GM15510 (cell line): ENCODE data around the gene SMDT1.

ENCODE experiments used
- POLR2A ChIP-seq: IDR thresholded peaks from 3 replicates; pipeline ENCODE4 v1.6.1; 2011; ENCODE audit warnings: borderline replicate concordance; ENCODE audit not compliant: insufficient read length; ENCODE audit errors: extremely low read depth

Gene SMDT1, protein sequence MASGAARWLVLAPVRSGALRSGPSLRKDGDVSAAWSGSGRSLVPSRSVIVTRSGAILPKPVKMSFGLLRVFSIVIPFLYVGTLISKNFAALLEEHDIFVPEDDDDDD

DNA sequence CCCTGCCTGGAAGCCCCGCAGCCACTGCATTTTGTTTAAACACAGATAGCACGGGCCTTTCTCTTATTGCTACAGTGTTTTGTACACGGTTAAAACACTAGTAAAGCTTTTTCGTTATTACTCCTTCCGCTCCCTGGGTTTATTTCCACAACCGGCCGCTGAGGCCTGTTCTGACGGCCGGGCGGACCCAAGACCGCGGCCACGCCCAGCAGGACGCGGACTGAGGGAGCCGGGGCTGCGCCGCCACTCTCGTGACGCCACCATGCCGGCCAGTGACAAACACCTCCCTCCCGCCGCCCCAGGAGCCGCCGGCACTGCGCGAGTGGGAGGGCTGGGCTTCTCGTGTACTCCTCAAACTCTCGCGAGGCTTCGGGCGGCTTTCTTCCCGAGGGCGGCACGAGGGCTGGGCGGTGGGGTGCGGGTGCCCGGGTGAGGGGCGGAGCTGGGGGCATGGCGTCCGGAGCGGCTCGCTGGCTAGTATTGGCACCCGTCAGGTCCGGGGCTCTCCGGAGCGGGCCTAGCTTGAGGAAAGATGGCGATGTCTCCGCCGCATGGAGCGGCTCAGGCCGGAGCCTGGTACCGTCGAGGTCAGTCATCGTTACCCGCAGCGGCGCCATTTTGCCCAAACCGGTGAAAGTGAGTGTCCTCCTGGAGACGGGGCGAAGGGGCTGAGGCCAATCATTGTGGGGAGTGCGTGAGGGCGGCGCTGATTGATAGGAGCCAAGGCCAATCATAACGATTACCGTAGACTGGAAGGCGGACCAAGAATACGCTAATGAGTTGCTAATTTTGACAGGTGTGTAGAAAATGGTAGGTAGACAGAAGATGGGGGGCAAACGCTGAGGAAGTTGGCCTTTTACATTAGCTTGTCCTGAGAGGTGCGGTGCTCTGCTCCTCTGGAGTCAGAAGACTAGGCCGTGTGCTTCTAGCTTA, at the start of gene SMDT1:
TSS of gene SMDT1 (plus strand) at position 382 of the 933 bp plus-strand sequence. CDS start at position 451, 69 bp downstream.
- TF ChIP-seq POLR2A: peak; percentile 83

DNA sequence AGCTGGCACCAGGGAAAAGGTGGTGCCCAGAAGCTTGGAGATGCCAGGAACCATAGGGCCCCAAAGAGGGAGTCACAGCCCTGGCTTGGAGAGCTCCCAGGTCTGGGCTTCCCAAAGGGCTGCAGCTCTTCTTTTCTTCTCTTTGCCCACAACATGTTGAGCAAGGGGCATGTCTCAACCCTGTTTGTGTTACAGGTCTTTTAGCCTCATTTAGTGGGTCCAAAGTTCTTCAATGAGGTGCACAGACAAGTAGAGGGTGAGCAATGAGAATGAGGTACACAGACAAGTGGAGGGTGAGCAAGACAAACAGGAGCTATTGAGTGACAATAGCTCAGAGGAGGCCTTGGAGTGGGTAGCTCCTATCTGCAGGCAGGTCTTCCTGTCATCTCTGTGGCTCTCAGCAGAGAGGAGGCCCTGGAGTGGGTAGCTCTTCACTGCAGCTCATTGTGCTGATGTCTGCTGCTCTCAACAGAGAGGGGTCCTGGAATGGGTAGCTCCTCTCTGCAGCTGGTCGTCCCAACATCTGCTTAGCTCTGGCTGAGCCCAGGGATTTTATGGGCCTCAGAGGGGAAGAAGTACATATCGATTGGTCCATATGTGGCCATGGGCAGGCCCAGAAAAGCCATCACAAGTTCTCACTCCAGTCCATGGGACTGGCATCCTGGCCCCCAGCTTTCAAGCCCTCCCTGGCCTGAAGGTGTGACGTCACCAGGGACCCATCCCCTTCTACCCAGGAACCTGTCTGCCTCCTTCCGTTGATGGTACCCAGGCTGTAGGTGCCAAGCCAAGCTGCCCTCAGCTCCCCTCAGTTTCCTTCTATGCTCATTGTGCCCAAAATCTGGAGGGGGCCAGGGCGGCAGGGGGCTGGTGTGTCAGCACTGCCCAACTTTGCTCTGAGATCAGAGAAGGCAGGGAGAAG, 46.0 kb upstream of the SMDT1 start:
- no peak for TF ChIP-seq POLR2A

DNA sequence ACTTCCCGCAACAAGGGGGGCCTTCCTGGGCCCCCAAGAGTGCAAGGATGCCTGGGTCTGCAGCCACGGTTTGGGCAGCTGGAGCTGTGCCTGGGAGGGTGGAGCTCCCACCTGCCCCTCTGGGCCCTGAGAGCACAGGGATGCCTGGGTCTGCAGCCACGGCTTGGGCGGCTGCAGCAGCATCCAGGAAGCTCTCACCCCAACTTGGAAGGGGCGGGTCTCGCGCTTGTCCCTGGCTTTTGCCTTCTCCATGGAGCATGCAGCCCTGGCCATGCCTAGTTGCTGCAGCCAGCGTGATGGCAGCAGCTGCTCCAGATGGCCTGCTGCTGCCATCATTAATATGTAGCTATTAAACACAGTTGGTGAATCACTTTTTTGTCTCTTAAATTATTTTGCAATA, 44.2 kb upstream of the SMDT1 start:
- no peak for TF ChIP-seq POLR2A

DNA sequence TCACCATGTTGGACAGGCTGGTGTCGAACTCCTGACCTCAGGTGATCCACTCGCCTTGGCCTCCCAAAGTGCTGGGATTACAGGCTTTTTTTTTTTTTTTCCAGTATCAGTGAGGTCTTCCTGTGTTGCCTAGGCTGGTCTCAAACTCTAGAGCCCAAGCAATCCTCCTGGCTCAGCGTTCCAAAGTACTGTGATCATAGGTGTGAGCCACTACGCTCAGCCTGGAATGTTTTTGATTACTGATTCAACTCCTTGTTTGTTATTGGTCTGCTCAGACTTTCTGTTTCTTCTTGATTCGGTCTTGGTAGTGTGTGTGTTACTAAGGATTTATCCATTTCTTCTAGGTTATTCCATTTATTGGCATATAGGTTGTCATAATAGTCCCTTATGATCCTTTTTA, 40.2 kb upstream of the SMDT1 start:
- TF ChIP-seq POLR2A: no peak

DNA sequence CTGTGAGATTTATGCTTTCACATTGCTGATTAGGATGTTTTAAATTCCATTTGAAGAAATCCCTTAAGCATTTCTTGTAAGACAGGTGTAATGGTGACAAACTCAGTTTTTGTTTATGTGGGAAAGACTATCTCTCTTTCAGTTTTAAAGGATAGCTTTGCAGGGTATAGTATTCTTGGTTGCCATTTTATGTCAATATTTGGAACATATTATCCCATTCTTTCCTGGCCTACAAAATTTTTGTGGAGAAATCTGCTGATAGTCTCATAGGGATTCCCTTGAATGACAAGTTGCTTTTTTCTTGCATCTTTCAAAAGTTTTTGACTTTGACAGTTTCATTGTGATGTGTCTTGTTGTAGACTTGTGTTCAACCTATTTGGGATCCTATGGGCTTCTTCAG, 37.7 kb upstream of the SMDT1 start:
- no peak for TF ChIP-seq POLR2A

DNA sequence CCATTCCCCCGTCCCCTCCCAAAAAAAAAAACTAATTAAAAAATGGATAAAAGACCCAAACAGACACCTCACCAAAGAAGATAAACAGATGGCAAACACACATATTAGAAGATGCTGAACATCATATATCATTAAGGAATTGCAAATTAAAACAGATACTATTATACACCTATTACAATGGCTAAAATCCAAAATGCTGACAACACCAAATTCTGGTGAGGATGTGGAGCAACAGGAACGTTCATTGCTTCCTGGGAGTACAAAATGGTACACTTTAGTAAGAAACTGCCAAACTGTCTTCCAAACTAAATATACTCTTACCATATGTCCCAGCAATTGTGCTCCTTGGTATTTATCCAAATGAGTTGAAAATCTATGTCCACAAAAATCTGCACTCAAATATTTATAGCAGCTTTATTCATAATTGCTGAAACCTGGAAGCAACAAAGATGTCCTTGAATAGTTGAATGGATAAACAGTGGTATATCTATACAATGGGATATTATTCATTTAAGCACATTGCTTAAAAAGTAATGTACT, 28.8 kb upstream of the SMDT1 start:
- TF ChIP-seq POLR2A: no peak

DNA sequence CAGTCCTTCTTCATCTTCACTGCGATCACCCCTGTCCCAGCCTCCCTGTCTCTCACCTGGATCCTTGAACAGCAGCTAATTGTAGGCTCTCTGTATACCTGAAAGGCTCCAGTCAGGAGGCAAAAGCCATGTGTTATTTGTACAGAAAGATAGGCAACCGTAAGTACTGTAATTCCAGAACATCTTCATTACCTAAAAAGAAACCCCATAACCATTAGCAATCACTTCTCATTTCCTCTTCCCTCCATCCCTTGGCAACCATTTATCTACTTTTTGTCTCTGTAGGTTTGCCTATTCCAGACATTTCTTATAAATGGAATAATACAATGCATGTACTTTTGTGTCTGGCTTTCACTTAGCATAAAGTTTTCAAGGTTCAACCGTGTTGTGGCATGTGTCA, 26.7 kb upstream of the SMDT1 start:
- no peak for TF ChIP-seq POLR2A

DNA sequence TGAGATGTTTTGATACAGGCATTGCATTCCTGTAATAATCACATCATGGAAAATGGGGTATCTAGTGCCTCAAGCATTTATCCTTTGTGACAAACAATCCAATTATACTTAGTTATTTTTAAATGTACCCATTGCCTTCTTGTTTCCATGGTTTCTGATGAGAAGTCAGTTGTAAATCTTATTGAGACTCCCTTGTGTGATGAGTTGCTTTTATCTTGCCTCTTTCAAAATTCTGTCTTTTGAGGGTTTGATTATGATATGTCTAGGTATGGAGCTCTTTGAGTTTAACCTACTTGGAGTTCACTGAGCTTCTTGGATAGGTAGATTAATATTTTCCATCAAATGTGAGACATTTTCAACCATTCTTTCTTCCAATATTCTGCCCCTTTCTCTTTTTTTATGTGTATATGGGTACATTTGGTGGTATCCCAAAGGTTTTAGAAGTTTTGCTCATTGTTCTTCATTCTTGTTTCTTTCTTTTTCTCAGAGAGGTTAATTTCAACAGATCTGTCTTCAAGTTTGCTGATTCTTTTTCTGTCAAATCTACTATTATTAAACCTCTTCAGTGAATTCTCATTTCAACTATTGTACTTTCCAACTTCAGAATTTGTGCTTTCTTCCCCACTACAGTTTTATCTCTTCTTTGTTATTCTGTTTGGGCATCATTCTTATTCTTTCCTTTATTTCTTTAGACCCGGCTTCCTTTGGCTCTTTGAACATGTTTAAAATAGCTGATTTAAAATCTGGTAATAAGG, 22.6 kb upstream of the SMDT1 start:
- no peak for TF ChIP-seq POLR2A

DNA sequence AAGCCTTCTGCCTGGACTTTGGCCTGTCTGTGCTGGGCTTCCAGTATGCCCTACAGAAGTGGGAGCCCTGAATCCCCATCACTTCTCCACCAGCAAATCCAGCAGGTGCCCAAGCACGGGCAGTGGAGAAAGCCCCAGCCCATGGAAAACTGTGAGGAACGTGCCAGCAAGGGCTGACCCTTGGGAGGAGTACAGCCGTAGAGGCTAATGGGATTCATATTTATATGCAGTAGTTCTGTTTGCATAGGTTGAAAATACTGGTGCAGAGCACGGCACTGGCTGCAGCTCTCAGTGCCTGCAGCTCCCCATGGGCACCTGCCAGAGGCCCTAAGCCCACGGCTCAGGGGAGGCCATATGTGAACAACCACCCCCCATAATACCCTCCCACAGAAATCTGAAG, 19.0 kb upstream of the SMDT1 start:
- no peak for TF ChIP-seq POLR2A

DNA sequence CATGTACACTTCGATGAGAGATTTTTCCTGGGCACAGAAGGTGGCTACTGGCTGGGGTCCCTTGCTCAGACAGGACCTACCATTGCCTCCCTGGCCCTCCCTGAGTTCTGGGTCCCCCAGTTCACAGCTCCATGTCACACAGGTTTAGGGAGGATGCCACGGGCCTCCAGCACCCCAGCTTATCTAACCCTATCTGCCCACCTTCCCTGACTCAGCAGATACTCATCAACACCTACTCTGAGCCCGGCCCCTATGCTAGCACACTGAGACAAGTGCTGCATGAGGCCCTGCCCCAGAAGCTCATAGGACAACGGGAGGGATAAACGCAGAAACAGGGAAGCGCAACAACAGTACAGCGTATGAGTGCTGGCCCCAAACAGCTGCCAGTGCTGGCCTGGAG, 18.5 kb upstream of the SMDT1 start:
- no peak for TF ChIP-seq POLR2A

DNA sequence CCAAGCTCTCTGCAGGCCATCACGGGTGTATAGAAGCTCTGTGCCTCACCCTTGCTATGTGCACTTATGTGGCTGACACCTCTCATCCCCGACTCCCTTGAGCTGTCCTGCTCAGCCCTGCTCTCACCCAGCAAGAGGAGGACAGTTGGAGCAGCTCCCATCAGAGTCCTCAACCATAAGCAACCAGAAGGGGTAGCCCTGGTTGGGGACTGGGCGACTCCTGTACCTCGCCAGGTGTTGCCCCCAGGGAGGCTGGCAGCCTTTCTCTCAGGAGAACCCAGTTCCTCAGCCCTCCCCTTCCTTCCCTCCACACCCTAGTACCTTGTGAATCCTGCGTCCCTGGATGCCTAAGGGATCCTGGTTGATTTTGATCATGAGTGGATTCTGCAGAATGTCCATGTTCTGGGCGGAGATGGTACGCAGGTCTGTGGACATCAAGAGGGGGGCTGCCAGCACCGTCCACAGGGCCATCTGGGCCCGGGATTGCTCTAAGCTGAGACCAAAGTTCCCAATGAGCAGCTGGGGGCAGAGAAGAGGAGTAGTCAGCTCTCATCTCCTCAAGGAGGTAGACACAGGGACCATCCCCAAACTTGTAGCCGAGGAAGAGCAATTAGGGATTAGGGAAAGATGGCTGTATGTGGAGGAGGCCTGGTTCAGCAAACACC, 16.9 kb upstream of the SMDT1 start:
- no peak for TF ChIP-seq POLR2A

DNA sequence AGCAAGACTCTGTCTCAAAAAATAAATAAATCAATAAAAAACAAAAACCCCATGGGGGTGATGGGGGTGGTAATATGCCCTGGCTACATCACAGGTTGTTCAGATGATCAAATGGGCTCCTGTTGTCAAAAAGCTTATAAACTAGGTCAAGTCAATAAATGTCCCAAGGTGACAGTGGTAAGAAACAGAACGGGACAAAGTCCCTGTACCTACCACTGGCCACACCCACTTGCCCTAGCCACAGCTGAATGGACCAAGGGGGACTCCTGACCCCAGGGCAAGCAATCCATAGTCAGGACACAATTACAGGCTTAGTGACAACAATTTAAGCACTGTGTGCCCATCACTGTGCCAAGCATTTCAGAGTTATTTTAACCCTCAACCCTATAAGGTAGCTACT, 14.9 kb upstream of the SMDT1 start:
- no peak for TF ChIP-seq POLR2A

DNA sequence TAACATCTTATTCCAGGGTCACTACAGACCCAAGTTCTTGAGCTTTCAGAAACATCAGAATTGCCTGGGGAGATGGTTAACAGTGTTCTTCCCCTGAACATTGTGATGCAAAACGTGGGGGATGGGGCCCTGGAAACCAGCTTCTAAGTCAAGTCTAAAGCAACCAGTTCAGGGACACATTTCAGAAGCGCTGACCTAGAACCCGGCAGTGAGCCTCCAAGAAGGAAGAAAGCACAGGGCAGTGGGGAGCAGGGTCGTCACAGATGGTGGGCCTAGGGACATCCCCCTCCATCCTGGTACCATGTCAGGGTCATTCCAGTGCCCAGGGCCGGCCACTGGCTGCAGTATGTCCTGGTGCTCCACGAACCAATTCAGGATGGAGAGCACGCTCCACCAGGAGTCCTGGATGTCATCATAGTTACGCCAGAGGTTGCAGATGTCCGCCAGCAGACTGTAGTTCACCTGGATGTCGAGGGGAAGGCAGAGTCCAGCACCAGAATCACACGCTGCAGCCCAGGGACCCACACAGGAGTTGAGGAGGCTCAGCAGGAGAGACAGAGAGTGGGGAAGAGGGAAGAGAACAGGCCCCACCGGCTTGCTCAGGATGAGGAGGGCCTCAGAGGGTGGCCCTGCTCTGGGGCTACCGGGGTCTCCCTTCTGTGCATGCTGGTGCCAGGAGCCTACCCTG, 13.9 kb upstream of the SMDT1 start:
- TF ChIP-seq POLR2A: no peak
